Measurements from ENCODE around the gene SHTN1. TPM values are rescaled to one million over a fixed set of nuclear protein-coding genes. Genes with fewer than 3 reads are reported as not detected.

SHTN1 gene
- total and polyA plus RNA-seq, 10 of the 15 experiments (the other 5 are each of a cell fraction or from before 2014, with no cell fraction given) = 0.79 to 4.0 (median 2.0) TPM

DNA sequence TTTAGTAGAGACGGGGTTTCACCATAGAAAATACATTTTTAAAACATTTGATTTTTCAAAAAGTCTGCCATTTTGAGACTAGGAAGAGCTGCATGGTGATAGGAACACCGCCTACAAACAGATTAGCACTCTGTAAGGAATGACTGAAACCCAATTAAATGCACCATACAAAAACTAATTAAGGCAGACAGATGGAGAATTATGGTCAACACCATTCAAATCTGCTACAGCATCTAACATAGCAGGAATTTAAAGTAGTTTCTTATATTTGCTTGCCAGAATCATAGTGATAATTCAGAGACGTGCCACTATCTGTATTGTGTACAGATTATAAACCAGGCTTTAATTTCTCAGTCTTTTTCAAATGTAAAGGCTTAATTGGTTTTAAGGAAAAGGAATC lies 87.5 kb downstream of the SHTN1 start (continued):
- no peak for TF ChIP-seq RAD21 (IDR thresholded peaks at IDR 0.05; ENCODE audit: insufficient read depth, low read depth, low read length)

DNA sequence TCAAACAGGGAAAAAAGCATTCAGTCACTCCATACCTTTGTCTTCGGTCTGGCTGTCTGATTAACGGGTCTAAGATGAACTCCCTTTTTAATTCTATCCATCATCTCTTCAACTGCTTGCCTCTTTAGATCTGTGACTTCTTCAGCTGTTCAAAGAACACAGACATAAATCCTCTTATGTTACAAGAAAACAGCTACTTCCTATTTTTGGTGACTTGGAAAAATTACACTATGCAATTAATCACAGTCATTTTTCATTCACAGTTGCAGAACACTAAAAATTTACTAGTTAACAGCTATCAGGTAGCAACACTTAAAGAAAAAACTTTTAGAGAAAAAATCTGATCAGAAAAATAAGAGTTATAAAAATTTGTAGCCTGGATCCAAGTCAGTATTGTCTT lies 89.6 kb downstream of the SHTN1 start:
- in situ Hi-C loops (cut with MboI) = no loop called here
- Histone ChIP-seq H3K36me3 (ENCODE audit: control insufficient read depth in 2 of 2, insufficient read depth in 2 of 2, low read length in 1 of 2) (no peaks in the 10 kb centered on the region), H3K79me2 (ENCODE audit: control insufficient read depth, insufficient read depth, low read length) (no peaks in the 10 kb centered on the region), H3K4me2 (ENCODE audit: control insufficient read depth, insufficient read depth) (no peak overlapping the region), H4K20me1 (ENCODE audit: control insufficient read depth, insufficient read depth) (no peaks in the 10 kb centered on the region), H2AFZ (ENCODE audit: control insufficient read depth, low read depth, low read length) (no peak overlapping the region), H3K27me3 (replicated peaks in 1 of 2; ENCODE audit: control insufficient read depth in 2 of 2, insufficient read depth in 2 of 2, low read length in 1 of 2) (no peaks in the 10 kb centered on the region), H3K4me1 (ENCODE audit: control insufficient read depth, insufficient read depth, low read length) (no peaks in the 10 kb centered on the region), H3K27ac (ENCODE audit: control insufficient read depth, insufficient read depth) (no peak overlapping the region), H3K9me3 (replicated peaks; ENCODE audit: control insufficient read depth, insufficient read depth, low read length) (no peaks in the 10 kb centered on the region), H3K4me3 (no peak overlapping the region), H3K9ac (ENCODE audit: control insufficient read depth, insufficient read depth, low read length) (no peak overlapping the region)
- no peak for ATAC-seq
- intact Hi-C loops (cut with micrococcal nuclease; ENCODE audit: unreplicated experiment) = no loop called here
- ChIA-PET POLR2A (no interaction called here), SMC1A (ENCODE audit: uncharacterized antibody, unreplicated experiment) (interaction anchor here (1.4 kb wide), 1 partner anchor 12 kb away, joined by 3 read pairs; no protein-coding TSS in a partner anchor), CTCF (no interaction called here), RAD21 (ENCODE audit: unreplicated experiment) (no interaction called here)
- no peak for FAIRE-seq
- BruUV-seq (replicated peaks) = no TSS peak
- DNase-seq (ENCODE audit: low read depth, low spot score) = no peak
- 4% methylated on average over 2 of the region's 2 CpGs for whole genome bisulfite sequencing (ENCODE audit: insufficient coverage, insufficient replicate concordance, low lambda C conversion rate, missing lambda C conversion rate)
- no peak for TF ChIP-seq MEF2A (IDR thresholded peaks at IDR 0.05; ENCODE audit: insufficient read depth, low read depth, low read length)
- TF ChIP-seq, protein P1, sequence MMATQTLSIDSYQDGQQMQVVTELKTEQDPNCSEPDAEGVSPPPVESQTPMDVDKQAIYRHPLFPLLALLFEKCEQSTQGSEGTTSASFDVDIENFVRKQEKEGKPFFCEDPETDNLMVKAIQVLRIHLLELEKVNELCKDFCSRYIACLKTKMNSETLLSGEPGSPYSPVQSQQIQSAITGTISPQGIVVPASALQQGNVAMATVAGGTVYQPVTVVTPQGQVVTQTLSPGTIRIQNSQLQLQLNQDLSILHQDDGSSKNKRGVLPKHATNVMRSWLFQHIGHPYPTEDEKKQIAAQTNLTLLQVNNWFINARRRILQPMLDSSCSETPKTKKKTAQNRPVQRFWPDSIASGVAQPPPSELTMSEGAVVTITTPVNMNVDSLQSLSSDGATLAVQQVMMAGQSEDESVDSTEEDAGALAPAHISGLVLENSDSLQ (IDR thresholded peaks at IDR 0.05) = no peak
- TF ChIP-seq, protein P2, sequence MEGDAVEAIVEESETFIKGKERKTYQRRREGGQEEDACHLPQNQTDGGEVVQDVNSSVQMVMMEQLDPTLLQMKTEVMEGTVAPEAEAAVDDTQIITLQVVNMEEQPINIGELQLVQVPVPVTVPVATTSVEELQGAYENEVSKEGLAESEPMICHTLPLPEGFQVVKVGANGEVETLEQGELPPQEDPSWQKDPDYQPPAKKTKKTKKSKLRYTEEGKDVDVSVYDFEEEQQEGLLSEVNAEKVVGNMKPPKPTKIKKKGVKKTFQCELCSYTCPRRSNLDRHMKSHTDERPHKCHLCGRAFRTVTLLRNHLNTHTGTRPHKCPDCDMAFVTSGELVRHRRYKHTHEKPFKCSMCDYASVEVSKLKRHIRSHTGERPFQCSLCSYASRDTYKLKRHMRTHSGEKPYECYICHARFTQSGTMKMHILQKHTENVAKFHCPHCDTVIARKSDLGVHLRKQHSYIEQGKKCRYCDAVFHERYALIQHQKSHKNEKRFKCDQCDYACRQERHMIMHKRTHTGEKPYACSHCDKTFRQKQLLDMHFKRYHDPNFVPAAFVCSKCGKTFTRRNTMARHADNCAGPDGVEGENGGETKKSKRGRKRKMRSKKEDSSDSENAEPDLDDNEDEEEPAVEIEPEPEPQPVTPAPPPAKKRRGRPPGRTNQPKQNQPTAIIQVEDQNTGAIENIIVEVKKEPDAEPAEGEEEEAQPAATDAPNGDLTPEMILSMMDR (IDR thresholded peaks at IDR 0.05 in 2 of 3, conservative IDR thresholded peaks at IDR 0.05 in 1 of 3; ENCODE audit: control insufficient read depth in 2 of 3, extremely low read depth in 1 of 3, insufficient read depth in 1 of 3, low read depth in 3 of 3, low read length in 3 of 3) = no peak
- no peak for TF ChIP-seq BHLHE40 (IDR thresholded peaks at IDR 0.05; ENCODE audit: borderline replicate concordance in 1 of 2, low read depth in 2 of 2, low read length in 1 of 2)
- TF ChIP-seq, protein P3, sequence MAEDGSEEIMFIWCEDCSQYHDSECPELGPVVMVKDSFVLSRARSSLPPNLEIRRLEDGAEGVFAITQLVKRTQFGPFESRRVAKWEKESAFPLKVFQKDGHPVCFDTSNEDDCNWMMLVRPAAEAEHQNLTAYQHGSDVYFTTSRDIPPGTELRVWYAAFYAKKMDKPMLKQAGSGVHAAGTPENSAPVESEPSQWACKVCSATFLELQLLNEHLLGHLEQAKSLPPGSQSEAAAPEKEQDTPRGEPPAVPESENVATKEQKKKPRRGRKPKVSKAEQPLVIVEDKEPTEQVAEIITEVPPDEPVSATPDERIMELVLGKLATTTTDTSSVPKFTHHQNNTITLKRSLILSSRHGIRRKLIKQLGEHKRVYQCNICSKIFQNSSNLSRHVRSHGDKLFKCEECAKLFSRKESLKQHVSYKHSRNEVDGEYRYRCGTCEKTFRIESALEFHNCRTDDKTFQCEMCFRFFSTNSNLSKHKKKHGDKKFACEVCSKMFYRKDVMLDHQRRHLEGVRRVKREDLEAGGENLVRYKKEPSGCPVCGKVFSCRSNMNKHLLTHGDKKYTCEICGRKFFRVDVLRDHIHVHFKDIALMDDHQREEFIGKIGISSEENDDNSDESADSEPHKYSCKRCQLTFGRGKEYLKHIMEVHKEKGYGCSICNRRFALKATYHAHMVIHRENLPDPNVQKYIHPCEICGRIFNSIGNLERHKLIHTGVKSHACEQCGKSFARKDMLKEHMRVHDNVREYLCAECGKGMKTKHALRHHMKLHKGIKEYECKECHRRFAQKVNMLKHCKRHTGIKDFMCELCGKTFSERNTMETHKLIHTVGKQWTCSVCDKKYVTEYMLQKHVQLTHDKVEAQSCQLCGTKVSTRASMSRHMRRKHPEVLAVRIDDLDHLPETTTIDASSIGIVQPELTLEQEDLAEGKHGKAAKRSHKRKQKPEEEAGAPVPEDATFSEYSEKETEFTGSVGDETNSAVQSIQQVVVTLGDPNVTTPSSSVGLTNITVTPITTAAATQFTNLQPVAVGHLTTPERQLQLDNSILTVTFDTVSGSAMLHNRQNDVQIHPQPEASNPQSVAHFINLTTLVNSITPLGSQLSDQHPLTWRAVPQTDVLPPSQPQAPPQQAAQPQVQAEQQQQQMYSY (CRISPR knock-in tag; IDR thresholded peaks at IDR 0.05) = no peak
- TF ChIP-seq, protein P4, sequence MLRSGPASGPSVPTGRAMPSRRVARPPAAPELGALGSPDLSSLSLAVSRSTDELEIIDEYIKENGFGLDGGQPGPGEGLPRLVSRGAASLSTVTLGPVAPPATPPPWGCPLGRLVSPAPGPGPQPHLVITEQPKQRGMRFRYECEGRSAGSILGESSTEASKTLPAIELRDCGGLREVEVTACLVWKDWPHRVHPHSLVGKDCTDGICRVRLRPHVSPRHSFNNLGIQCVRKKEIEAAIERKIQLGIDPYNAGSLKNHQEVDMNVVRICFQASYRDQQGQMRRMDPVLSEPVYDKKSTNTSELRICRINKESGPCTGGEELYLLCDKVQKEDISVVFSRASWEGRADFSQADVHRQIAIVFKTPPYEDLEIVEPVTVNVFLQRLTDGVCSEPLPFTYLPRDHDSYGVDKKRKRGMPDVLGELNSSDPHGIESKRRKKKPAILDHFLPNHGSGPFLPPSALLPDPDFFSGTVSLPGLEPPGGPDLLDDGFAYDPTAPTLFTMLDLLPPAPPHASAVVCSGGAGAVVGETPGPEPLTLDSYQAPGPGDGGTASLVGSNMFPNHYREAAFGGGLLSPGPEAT (IDR thresholded peaks at IDR 0.05; ENCODE audit: low read depth) = no peak
- TF ChIP-seq, protein P5, sequence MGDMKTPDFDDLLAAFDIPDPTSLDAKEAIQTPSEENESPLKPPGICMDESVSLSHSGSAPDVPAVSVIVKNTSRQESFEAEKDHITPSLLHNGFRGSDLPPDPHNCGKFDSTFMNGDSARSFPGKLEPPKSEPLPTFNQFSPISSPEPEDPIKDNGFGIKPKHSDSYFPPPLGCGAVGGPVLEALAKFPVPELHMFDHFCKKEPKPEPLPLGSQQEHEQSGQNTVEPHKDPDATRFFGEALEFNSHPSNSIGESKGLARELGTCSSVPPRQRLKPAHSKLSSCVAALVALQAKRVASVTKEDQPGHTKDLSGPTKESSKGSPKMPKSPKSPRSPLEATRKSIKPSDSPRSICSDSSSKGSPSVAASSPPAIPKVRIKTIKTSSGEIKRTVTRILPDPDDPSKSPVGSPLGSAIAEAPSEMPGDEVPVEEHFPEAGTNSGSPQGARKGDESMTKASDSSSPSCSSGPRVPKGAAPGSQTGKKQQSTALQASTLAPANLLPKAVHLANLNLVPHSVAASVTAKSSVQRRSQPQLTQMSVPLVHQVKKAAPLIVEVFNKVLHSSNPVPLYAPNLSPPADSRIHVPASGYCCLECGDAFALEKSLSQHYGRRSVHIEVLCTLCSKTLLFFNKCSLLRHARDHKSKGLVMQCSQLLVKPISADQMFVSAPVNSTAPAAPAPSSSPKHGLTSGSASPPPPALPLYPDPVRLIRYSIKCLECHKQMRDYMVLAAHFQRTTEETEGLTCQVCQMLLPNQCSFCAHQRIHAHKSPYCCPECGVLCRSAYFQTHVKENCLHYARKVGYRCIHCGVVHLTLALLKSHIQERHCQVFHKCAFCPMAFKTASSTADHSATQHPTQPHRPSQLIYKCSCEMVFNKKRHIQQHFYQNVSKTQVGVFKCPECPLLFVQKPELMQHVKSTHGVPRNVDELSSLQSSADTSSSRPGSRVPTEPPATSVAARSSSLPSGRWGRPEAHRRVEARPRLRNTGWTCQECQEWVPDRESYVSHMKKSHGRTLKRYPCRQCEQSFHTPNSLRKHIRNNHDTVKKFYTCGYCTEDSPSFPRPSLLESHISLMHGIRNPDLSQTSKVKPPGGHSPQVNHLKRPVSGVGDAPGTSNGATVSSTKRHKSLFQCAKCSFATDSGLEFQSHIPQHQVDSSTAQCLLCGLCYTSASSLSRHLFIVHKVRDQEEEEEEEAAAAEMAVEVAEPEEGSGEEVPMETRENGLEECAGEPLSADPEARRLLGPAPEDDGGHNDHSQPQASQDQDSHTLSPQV (IDR thresholded peaks at IDR 0.05) = no peak

All from GM12878 (cell line).